NCI-H82 treated with DMSO at 0.1 percent for 48 hours (cell line): ENCODE data around the gene TGIF1.
A peak's percentile ranks its signal among the peaks of the same experiment; 100 is the strongest.

Source experiments
- DNase-seq: peaks from one replicate; lab custom pipeline; 2025; ENCODE audit not compliant: unreplicated experiment; lab: John Stamatoyannopoulos, UW

The TGIF1 gene

GRCh38 chr18:3429121-3429520, 20.9 kb upstream of the TGIF1 start:
- no peak for DNase-seq

DNA sequence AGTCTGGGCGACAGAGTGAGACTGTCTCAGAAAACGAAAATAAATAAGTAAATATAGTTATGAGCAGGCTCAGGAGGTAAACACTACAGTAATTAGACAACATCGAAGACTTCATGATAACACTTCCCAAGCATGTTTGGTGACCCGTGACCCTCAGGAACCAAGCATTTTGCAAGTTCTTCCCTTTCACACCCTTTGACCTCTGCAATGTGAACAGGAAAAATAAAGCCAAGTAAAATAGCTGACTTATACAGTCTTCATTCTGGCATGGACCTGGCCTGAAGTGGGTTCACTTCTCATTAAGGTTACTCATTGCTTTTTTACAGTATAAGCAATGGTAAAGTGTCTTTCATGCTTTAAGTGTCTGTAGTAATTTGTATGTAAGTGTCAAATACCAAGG, 15.3 kb upstream of the TGIF1 start:
- no peak for DNase-seq

- no peak for DNase-seq
Observed at GRCh38 chr18:3440341-3440740, 9.6 kb upstream of the TGIF1 start.

- DNase-seq, result peak; percentile 10
Observed at GRCh38 chr18:3441290-3441689, 8.7 kb upstream of the TGIF1 start.

DNA sequence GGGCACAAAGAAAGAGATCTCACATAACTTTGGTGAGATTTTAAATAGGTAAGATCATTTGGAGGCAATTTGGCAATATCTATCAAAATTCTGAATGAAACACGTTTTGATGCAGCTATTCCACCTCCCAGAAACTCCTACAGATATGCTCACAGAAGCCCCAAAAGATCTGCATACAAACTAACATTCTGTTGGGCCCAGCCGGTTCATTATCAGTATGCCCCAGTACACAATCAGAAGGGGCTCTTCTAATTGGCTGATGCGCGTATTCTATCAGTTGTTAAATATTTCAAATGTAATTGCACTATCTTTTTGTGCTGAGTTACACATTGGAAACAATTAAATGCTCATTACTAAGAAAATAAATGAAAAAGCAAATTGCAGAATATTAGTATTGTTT, 7.1 kb upstream of the TGIF1 start:
- DNase-seq, result no peak

DNA sequence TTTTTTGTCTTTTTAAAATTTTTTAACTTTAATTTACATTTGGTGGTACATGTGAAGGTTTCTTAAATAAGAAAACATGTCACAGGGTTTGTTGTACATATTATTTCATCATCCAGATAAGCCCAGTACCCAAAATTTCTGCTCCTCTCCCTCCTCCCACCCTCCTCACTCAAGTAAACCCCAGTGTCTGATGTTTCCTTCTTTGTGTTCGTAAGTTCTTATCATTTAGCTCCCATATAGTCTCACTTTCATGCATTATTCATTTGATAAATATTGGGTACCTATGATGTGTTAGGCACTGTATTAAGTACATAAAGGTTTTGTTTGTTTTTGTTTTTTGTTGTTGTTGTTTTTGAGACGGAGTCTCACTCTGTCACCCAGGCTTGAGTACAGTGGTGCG, 5.7 kb upstream of the TGIF1 start:
- no peak for DNase-seq

DNA sequence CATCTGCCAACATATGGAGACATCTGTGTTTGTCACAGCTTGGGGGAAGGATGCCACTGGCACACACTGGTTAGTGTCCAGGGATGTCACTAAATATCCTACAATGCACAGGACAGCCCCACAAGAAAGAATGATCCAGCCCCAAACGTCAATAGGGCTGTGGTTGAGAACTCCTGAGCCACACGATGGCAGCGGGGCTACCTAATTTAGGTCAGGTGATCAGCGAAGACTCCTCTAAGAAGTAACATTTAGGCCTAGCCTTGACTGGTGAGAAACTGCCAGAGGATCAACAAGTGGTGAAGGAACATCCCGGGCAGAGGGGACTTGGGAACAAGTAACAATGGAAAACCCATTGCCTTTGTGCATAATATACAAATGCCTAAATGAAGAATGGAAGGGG, 5.0 kb upstream of the TGIF1 start:
- DNase-seq, result no peak

DNA sequence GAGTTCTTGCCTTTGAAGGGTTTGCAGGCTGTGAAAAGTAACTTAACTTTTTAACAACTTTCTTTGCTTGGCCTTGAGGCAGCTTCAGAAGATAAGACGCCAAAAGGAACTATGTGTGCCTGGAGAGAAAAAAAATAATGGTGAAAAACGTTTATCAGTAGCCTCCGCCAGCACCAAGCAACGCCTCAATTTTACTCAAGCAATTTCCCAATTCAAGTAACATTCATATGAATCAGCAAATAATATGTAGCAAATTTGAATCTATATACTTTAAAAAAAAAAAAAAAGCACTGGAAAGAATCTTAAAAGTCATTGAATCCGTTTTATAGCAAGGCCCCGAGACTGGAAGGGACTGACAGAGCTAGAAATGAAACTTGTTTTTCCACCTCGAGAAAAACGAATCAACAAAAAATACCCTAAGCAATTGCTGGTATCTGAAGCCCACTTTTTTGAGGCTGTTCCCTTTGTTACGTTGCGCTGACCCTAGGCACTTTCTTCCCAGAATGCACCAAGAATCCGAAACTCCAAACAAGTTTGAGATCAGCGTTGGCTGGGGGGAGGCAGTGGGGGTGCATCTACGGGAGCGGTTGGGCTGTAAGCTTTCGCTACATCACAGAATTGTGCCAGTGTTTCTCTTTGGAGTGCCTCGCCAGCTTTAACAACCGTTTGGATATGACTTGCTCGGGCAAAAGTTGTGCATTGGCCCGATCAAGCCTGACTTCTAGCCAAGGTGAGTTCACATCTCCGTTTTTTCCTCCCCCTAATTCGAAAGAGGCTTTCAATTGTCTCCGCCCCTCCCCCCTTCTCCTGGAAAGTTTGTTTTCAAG, 2.7 kb upstream of the TGIF1 start:
- DNase-seq, result no peak

DNA sequence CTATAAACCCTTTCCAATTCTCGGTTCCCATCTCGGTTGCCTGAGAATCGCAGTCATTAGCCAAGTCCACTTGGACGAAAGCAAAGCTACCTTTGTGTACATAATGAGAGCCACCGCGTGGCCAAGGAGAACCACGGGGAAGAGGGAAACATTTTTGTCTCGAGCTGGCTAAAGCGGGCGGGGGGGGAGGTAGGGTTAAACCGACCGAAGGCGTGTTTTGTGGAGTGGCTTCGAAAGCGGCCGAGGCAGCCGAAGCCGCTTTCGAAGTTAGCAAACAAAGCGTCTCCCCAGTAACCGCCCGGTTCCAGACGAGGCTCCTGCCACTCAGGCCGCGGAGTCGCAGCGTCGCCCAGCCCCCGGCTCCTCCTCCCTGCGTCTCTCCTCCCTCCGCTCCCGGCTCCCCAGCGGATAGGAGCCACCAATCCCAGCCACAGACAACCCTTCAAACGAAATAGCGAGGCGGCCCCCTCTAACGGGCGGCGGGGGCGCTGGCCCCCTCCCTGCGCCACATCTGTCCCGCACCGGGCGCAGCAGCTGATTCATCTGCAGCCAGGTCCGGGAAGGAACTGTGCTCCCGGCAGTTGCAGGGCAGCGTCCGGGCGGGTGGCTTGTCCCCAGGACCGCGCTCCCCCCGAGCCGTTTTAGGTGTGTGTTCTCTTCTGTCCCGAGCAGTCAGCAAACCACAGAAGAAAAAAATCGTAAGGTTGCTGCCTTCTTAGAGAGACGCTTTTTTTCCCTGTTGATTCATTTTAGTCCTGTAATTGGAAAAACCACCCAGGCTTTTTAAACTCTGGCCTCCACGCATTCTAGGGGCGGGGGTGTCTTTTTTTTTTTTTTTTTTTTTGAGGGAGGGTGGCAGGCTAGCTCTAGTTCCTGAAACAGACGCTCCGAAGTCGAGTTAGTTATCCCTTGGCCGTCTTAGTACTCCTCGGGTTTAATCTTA, 1.8 kb upstream of the TGIF1 start:
- peak; percentile 94 for DNase-seq

- no peak for DNase-seq
Observed at GRCh38 chr18:3448838-3449511, 997 bp upstream of the TGIF1 start.

DNA sequence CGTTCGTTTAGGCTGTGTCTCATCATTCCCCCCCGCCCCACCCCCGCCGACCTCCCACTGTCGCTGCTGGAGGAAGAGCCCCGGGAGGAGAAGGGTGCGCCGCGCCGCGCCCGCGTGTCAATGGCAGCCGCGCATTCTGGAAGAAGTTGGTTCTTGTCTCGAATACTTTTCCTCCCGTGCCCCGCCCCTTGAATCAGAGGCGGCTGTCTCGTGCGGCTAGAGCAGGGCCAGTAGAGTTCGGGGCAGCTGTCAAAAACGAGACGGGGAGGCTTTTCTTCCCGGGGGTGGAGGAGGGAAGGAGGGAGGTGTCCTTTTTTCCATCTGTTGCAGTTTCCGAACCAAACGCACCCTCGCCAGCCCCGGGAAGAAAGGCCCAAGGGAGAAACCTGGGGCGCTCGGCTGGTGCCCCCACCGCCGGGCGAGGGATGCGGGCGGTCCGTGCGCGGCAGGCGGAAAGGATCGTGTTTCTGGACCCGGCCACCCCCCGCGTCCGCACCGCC, 410 bp upstream of the TGIF1 start:
- DNase-seq, result peak; percentile 42

- no peak for DNase-seq
Observed at GRCh38 chr18:3450799-3451182, 819 bp downstream of the TGIF1 start.

DNA sequence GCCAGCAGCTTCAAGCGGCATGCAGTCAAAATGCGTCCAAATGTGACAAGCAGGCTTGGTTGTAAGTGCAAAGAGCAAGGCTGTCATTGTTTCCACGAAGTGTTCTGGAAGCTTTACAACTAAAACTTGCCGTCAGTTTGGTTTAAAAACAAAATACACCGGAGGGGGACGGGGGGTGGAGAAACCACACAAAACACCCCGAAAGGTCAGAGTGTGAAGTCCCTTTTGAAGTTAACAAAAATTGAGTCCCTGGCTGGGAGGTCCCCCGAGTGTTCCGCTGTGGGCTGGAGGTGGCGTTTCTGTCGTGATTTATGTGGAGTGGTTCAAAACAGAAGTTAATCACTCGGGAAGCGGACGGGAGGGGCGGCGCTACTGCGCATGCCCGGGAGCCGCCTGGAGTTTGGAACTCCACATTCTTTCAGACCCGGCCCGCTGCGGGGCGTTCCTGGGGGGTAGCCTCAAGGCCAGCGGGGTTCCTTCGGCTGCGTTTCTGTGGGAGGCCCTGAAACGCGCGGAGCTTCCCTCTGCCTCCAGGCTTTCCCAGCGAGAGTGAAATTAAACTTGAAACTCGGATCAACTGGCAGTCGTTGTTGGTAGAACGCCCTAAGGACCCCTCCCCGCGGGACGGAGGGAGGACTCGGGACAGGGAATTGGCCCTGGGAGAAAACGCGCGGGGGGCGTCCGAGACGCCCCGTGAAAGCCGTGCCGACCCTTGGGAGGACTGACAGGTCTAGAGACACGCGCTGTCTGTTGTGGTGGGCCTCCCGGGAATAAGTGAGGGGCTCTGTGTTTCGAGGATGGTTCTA, 1.4 kb downstream of the TGIF1 start:
- DNase-seq, result peak; percentile 48

DNA sequence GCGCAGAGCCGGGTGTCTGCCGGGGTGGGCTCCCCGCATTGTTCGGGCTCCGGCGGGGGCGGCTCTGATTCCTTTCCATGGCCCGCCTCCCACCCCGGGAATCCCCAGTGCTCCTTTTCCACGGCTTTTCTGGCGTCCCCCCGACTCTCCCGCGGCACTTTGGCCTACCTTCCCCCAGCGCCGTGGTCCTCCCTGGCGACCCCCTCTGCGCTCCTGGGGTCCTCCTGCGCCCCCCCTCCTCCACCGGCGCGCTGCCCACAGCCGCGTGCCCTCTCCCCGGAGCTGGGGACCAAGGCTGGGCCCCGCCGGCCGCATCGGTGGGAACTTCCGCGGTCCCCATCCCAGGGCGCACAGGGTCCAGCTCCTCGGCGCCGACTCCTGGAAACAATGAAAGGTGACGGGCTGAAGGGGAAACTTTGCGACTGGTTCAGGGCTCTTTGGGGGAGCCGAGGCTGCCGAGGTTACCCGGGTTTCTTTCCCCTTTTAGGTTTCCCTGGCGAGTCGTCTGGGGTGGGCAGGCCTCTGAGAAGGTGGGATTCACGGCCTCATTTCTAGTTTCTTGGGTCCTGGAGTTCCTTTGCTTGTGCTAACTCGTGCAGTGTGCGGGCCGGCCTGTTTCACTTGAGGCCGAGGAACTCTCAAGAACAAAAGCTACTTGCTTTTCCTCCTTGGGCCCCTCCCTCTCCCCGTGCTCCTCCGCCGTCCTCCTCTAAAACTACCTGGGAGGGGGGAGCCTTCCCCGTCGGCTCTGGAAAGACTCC, 2.2 kb downstream of the TGIF1 start:
- no peak for DNase-seq

GRCh38 chr18:3452750-3453539, 3.0 kb downstream of the TGIF1 start:
- no peak for DNase-seq

DNA sequence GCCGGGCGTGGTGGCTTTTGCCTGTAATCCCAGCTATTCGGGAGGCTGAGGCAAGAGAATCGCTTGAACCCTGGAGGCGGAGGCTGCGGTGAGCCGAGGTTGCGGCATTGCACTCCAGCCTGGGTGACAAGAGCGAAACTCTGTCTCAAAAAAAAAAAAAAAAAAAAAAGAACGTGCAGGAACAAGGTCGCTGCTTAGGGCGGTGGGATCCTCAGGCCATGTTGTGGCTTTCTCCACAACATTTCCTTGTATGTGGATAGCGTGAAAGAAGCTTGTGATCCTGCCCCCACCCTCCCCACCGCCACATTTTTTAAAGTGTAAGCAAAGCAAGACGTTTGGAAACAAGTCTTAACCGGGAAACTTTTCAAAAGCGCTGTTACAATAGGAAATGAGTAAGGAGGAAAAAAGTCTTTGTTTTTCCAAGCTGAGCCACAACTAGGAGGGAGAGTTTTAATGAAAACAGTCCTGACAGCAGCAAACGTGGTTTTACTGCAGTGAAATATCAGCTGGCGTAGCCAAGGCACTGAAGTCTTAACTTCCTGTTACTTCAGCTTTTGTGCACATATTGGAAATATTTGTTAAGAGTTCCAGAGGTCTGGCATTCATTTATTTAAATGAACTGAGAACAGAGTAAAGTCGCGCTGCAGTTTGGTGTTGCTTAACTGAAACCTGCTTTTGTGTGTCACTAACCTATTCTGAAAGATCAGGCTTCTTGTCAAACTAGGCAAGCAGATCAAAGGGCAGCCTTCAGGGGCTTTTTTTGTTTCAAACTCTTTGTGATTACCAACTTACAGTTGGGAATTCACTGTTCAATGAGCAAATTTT, 3.8 kb downstream of the TGIF1 start:
- no peak for DNase-seq

- DNase-seq, result peak; percentile 26
Observed at GRCh38 chr18:3454365-3455089, 4.6 kb downstream of the TGIF1 start.
